Measurements from ENCODE around the gene GJA4.

DNA sequence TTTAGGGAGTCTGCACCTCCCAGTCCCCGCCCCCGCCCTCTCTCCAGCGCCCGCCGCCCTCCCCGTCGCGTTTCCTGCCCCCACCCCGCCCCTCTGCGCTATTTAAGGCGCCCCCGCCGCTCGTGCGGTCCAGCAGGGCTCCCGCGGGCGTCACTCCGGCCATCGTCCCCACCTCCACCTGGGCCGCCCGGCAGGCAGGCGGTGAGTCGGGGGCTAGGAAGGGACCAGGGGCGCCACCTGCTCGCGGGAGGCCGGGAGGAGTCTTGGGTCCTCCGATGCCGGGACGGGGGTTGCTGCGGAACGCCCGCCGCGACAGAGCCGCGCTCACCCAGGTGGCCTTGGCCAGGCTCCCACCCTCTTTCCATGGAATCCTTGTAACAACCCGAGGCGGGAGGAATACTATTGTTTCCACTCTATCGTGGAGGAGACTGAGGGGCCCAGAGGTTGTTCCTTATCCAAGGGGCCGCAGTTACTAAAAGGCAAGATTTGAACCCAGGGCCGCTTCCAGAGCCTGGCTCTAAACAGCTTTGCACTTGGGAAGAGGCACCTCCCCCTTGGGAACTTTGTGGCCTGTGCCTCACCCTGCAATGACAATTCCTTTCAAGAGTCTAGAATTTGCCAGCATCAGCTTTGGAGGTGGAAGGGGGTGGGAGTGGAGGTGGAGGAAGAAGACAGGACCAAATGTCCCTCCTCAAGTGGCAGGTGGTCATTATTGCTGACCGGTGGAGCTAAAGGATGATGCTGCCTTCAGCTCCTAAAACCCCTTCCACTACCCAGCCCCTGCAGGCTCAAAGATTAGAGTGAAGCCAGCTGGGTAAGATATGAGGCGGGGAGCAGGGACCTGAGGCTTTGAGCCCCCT is at the start of gene GJA4:
- TF ChIP-seq ZEB2 (tag by site-specific recombination; IDR thresholded peaks at IDR 0.05) (no peak), ZNF157 (tag by site-specific recombination; IDR thresholded peaks at IDR 0.05) (no peak), ZNF24 (tag by site-specific recombination; IDR thresholded peaks at IDR 0.05) (no peak), HOXA7 (CRISPR knock-in tag; IDR thresholded peaks at IDR 0.05; ENCODE audit: borderline replicate concordance) (no peak), RBAK (tag by site-specific recombination; IDR thresholded peaks at IDR 0.05) (no peak), FEZF1 (tag by site-specific recombination; IDR thresholded peaks at IDR 0.05) (no peak), ZNF274 (IDR thresholded peaks at IDR 0.05; ENCODE audit: low read length) (no peak), ZNF274 (tag by site-specific recombination; IDR thresholded peaks at IDR 0.05; ENCODE audit: borderline replicate concordance) (no peak), WT1 (tag by site-specific recombination; IDR thresholded peaks at IDR 0.05) (no peak), ZNF302 (tag by site-specific recombination; IDR thresholded peaks at IDR 0.05; ENCODE audit: low read depth) (no peak), ZNF785 (tag by site-specific recombination; IDR thresholded peaks at IDR 0.05) (no peak), ZNF501 (tag by site-specific recombination; IDR thresholded peaks at IDR 0.05) (no peak)
- TF ChIP-seq, protein P1, sequence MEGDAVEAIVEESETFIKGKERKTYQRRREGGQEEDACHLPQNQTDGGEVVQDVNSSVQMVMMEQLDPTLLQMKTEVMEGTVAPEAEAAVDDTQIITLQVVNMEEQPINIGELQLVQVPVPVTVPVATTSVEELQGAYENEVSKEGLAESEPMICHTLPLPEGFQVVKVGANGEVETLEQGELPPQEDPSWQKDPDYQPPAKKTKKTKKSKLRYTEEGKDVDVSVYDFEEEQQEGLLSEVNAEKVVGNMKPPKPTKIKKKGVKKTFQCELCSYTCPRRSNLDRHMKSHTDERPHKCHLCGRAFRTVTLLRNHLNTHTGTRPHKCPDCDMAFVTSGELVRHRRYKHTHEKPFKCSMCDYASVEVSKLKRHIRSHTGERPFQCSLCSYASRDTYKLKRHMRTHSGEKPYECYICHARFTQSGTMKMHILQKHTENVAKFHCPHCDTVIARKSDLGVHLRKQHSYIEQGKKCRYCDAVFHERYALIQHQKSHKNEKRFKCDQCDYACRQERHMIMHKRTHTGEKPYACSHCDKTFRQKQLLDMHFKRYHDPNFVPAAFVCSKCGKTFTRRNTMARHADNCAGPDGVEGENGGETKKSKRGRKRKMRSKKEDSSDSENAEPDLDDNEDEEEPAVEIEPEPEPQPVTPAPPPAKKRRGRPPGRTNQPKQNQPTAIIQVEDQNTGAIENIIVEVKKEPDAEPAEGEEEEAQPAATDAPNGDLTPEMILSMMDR (tag by site-specific recombination; IDR thresholded peaks at IDR 0.05), result no peak
- TF ChIP-seq, protein P2, sequence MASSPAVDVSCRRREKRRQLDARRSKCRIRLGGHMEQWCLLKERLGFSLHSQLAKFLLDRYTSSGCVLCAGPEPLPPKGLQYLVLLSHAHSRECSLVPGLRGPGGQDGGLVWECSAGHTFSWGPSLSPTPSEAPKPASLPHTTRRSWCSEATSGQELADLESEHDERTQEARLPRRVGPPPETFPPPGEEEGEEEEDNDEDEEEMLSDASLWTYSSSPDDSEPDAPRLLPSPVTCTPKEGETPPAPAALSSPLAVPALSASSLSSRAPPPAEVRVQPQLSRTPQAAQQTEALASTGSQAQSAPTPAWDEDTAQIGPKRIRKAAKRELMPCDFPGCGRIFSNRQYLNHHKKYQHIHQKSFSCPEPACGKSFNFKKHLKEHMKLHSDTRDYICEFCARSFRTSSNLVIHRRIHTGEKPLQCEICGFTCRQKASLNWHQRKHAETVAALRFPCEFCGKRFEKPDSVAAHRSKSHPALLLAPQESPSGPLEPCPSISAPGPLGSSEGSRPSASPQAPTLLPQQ (tag by site-specific recombination; IDR thresholded peaks at IDR 0.05), result no peak
- TF ChIP-seq, protein P3, sequence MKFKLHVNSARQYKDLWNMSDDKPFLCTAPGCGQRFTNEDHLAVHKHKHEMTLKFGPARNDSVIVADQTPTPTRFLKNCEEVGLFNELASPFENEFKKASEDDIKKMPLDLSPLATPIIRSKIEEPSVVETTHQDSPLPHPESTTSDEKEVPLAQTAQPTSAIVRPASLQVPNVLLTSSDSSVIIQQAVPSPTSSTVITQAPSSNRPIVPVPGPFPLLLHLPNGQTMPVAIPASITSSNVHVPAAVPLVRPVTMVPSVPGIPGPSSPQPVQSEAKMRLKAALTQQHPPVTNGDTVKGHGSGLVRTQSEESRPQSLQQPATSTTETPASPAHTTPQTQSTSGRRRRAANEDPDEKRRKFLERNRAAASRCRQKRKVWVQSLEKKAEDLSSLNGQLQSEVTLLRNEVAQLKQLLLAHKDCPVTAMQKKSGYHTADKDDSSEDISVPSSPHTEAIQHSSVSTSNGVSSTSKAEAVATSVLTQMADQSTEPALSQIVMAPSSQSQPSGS (tag by site-specific recombination; IDR thresholded peaks at IDR 0.05; ENCODE audit: low read depth), result no peak

All from HEK293 (cell line).